AG09319 (cell line): ENCODE measurements around the gene UBE2V1.

Experiments
- DNase-seq: peaks from one replicate; pipeline ENCODE4 v3.0.0-alpha.2; 2010; ENCODE audit warnings: low read depth; ENCODE audit errors: extremely low read depth
- TF ChIP-seq, protein P1 (sequence below): IDR thresholded peaks from 2 replicates; pipeline ENCODE4 v1.5.1; 2011; ENCODE audit warnings: low read depth, mild to moderate bottlenecking, inconsistent platforms, low read length, moderate library complexity

The UBE2V1 gene

GRCh38 chr20:50149481-50150254, 36.7 kb upstream of the UBE2V1 start:
- TF ChIP-seq, protein P1, sequence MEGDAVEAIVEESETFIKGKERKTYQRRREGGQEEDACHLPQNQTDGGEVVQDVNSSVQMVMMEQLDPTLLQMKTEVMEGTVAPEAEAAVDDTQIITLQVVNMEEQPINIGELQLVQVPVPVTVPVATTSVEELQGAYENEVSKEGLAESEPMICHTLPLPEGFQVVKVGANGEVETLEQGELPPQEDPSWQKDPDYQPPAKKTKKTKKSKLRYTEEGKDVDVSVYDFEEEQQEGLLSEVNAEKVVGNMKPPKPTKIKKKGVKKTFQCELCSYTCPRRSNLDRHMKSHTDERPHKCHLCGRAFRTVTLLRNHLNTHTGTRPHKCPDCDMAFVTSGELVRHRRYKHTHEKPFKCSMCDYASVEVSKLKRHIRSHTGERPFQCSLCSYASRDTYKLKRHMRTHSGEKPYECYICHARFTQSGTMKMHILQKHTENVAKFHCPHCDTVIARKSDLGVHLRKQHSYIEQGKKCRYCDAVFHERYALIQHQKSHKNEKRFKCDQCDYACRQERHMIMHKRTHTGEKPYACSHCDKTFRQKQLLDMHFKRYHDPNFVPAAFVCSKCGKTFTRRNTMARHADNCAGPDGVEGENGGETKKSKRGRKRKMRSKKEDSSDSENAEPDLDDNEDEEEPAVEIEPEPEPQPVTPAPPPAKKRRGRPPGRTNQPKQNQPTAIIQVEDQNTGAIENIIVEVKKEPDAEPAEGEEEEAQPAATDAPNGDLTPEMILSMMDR = no peak

GRCh38 chr20:50146732-50147662, 34.0 kb upstream of the UBE2V1 start:
- DNase-seq = no peak
- TF ChIP-seq, protein P1 = no peak

More at GRCh38 chr20:50149481-50150254, 36.7 kb upstream of the UBE2V1 start:
- no peak for DNase-seq

DNA sequence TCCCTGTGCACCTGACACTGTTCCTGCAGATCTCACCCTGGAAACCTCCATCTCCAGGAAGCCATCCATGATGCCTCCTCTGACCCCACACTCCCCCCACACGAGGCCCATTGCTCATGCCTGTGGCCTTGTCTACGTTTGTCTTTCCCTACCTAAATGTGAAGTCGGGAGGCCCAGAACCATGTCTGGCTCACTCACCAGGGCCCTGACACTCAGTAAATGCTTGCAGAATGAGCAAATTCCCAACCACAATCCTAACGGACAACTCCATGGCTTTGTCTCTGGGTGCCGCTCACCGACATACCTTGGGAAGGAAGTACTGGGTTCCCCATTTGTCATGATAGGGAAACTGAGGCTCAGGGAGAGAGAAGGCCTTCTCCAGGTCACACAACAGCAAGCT, 33.3 kb upstream of the UBE2V1 start:
- DNase-seq = no peak
- TF ChIP-seq, protein P1 = no peak

DNA sequence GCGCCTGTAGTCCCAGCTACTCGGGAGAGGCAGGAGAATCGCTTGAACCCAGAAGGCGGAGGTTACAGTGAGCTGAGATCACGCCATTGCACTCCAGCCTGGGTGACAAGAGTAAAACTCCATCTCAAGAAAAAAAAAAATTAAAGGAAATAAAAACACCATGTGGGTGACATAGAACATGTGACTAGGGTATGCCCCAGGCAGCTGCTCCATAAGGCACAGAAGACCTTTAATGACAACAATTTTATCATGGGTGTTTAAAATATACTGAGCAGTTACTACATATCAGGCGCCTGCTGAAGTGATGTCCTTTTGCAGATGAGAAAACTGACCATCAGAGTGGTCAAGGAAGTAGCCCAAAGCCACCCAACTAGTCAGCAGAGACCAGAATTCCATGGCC, 32.6 kb upstream of the UBE2V1 start:
- TF ChIP-seq, protein P1 = no peak
- DNase-seq = no peak

DNA sequence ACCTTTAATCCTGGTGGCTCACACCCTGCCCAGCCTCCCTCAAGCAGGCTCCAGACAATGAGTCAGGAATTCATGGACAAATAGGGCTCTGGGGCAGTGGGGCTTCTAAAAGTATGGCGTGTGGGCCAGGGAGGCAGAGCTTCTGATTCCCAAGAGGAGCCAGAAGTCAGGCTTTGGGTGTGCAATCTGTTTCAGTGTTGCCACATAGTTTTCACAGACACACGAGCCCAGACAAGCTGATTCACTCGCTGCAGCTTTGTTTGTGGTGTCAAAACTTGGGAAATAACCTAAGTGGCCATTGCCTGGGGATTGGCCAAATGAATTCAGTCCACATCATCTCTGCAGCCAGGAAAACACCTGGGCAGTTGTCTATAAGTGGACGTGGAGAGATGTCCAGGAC, 31.4 kb upstream of the UBE2V1 start:
- TF ChIP-seq, protein P1 = no peak
- peak; percentile 89 for DNase-seq

- TF ChIP-seq, protein P1 = no peak
- no peak for DNase-seq
These were observed 29.9 kb upstream of the UBE2V1 start for GRCh38 chr20:50142812-50143211.
